ENCODE results near the gene JARID2. TPM values are rescaled to one million over a fixed set of nuclear protein-coding genes. Genes with fewer than 3 reads are reported as not detected.
"Not testable (repeated sequence)": the region's sequence is repeated elsewhere in the genome, so short reads cannot be mapped to it uniquely, and the experiment has no call there.

The JARID2 gene
- total RNA-seq, 1 donor from 2014 or later, result 43.9 TPM

- no peak for TF ChIP-seq CTCF (conservative IDR thresholded peaks at IDR 0.05)
- Mint-ChIP-seq H3K4me3 (no peak overlapping the region), H3K4me1 (ENCODE audit: unreplicated experiment) (peaks cover 6% of the 10 kb centered on the region), H3K36me3 (peaks cover 11% of the 10 kb centered on the region), H3K9me3 (peaks cover 12% of the 10 kb centered on the region), H3K27me3 (no peaks in the 10 kb centered on the region), H3K27ac (no peak overlapping the region)
- DNase-seq (ENCODE audit: extremely low spot score, unreplicated experiment), result no peak
Measured at GRCh38 chr6:15538766-15539495, 293.1 kb downstream of the JARID2 start.

- no peak overlapping the region for H3K27ac Mint-ChIP-seq
- peaks cover 15% of the 10 kb centered on the region for H3K9me3 Mint-ChIP-seq
- H3K36me3 Mint-ChIP-seq, result peaks cover 13% of the 10 kb centered on the region
- no peak for TF ChIP-seq CTCF (conservative IDR thresholded peaks at IDR 0.05)
- H3K27me3 Mint-ChIP-seq, result no peaks in the 10 kb centered on the region
- peaks cover 6% of the 10 kb centered on the region for H3K4me1 Mint-ChIP-seq (ENCODE audit: unreplicated experiment)
- no peak overlapping the region for H3K4me3 Mint-ChIP-seq
- no peak for DNase-seq (ENCODE audit: extremely low spot score, unreplicated experiment)
Measured at GRCh38 chr6:15539722-15540270, 293.9 kb downstream of the JARID2 start.

GRCh38 chr6:15543332-15543917 is 297.6 kb downstream of the JARID2 start:
- not testable (repeated sequence) for H3K27ac Mint-ChIP-seq; H3K9me3 Mint-ChIP-seq; DNase-seq (ENCODE audit: extremely low spot score, unreplicated experiment); H3K4me3 Mint-ChIP-seq; H3K27me3 Mint-ChIP-seq; H3K36me3 Mint-ChIP-seq
- H3K4me1 Mint-ChIP-seq (ENCODE audit: unreplicated experiment), result peaks cover 18% of the 10 kb centered on the region

GRCh38 chr6:15544321-15544900 is 298.5 kb downstream of the JARID2 start:
- Mint-ChIP-seq H3K27ac (no peak overlapping the region), H3K4me1 (ENCODE audit: unreplicated experiment) (peaks cover 12% of the 10 kb centered on the region)
- no peak for DNase-seq (ENCODE audit: extremely low spot score, unreplicated experiment)

GRCh38 chr6:15546591-15546990 is 300.7 kb downstream of the JARID2 start:
- no peak for DNase-seq (ENCODE audit: extremely low spot score, unreplicated experiment)
- Mint-ChIP-seq H3K4me1 (ENCODE audit: unreplicated experiment) (peaks cover 18% of the 10 kb centered on the region), H3K27ac (no peak overlapping the region), H3K4me3 (no peak overlapping the region), H3K36me3 (peaks cover 10% of the 10 kb centered on the region), H3K27me3 (no peaks in the 10 kb centered on the region), H3K9me3 (peaks cover 9% of the 10 kb centered on the region)
- no peak for TF ChIP-seq CTCF (conservative IDR thresholded peaks at IDR 0.05)

More at GRCh38 chr6:15544321-15544900, 298.5 kb downstream of the JARID2 start:
- peaks cover 8% of the 10 kb centered on the region for H3K36me3 Mint-ChIP-seq
- TF ChIP-seq CTCF (conservative IDR thresholded peaks at IDR 0.05), result no peak
- peaks cover 9% of the 10 kb centered on the region for H3K9me3 Mint-ChIP-seq
- no peaks in the 10 kb centered on the region for H3K27me3 Mint-ChIP-seq
- H3K4me3 Mint-ChIP-seq, result no peak overlapping the region

- no peak overlapping the region for H3K27ac Mint-ChIP-seq
- H3K27me3 Mint-ChIP-seq, result no peaks in the 10 kb centered on the region
- no peak for DNase-seq (ENCODE audit: extremely low spot score, unreplicated experiment)
- peaks cover 13% of the 10 kb centered on the region for H3K36me3 Mint-ChIP-seq
- peaks cover 24% of the 10 kb centered on the region for H3K4me1 Mint-ChIP-seq (ENCODE audit: unreplicated experiment)
- H3K4me3 Mint-ChIP-seq, result no peak overlapping the region
- no peak for TF ChIP-seq CTCF (conservative IDR thresholded peaks at IDR 0.05)
- peaks cover 9% of the 10 kb centered on the region for H3K9me3 Mint-ChIP-seq
Measured at GRCh38 chr6:15547400-15547799, 301.5 kb downstream of the JARID2 start.
